ENCODE measurements around the gene SYCP2. TPM values are rescaled to one million over a fixed set of nuclear protein-coding genes. Genes with fewer than 3 reads are reported as not detected.

Gene SYCP2
- polyA plus RNA-seq, 1 donor (not counting 4 experiments of a cell fraction or from before 2014, with no cell fraction given): 0.12 TPM

- no peaks in the 10 kb centered on the region for H3K9me1 ChIP-seq (ENCODE audit: control insufficient read depth, extremely low read depth, insufficient read depth, low read length)
- TF ChIP-seq EZH2 (IDR thresholded peaks at IDR 0.05; ENCODE audit: low read length) (no peak), CTCF (optimal IDR thresholded peaks at IDR 0.05 in 1 of 3, IDR thresholded peaks at IDR 0.05 in 1 of 3, conservative IDR thresholded peaks at IDR 0.05 in 1 of 3; ENCODE audit: extremely low read depth in 1 of 3, insufficient read depth in 2 of 3, low read length in 3 of 3) (no peak)
- peaks cover 9% of the 10 kb centered on the region for H3K27me3 ChIP-seq (ENCODE audit: control insufficient read depth, extremely low read depth, insufficient read depth, low read length)
- no peaks in the 10 kb centered on the region for H3K9me3 ChIP-seq (ENCODE audit: control insufficient read depth, low read depth, low read length)
- no peaks in the 10 kb centered on the region for H3K79me2 ChIP-seq (ENCODE audit: control insufficient read depth, insufficient read depth, low read length)
- no peaks in the 10 kb centered on the region for H3K36me3 ChIP-seq (ENCODE audit: control insufficient read depth in 2 of 2, extremely low read depth in 1 of 2, insufficient read depth in 2 of 2, low read length in 2 of 2)
- peak overlapping the region; percentile 9 for H3K9ac ChIP-seq (ENCODE audit: control insufficient read depth, extremely low read depth, insufficient read depth, low read length)
- dilution Hi-C loops (cut with MboI; ENCODE audit: extremely low pct_ligation_motif_present, low sequenced_read_pairs): no loop called here
- peak; percentile 48 for FAIRE-seq
- H3K4me2 ChIP-seq (ENCODE audit: control insufficient read depth, extremely low read depth, insufficient read depth, low read depth, low read length): peak overlapping the region; percentile 51
- no peak overlapping the region for H3K27ac ChIP-seq (ENCODE audit: control insufficient read depth, insufficient read depth, low read length)
- no peaks in the 10 kb centered on the region for H4K20me1 ChIP-seq (ENCODE audit: control insufficient read depth, extremely low read depth, insufficient read depth, low read length)
- H3K4me3 ChIP-seq (ENCODE audit: control insufficient read depth in 2 of 3, extremely low read depth in 1 of 3, insufficient read depth in 2 of 3, low read depth in 1 of 3, low read length in 3 of 3): no peak overlapping the region
- H3K4me1 ChIP-seq (ENCODE audit: control insufficient read depth, extremely low read depth, insufficient read depth, low read length): peaks cover 7% of the 10 kb centered on the region
- H2AFZ ChIP-seq (ENCODE audit: control insufficient read depth, low read length): peak overlapping the region; percentile 30
- DNase-seq (ENCODE audit: low read depth, low spot score): no peak
Measured at GRCh38 chr20:59820204-59821041, 113.0 kb downstream of the SYCP2 start.

- Histone ChIP-seq H3K4me1 (ENCODE audit: control insufficient read depth, extremely low read depth, insufficient read depth, low read length) (peaks cover 7% of the 10 kb centered on the region), H3K27ac (ENCODE audit: control insufficient read depth, insufficient read depth, low read length) (no peak overlapping the region), H3K36me3 (ENCODE audit: control insufficient read depth in 2 of 2, extremely low read depth in 1 of 2, insufficient read depth in 2 of 2, low read length in 2 of 2) (no peaks in the 10 kb centered on the region), H3K4me2 (ENCODE audit: control insufficient read depth, extremely low read depth, insufficient read depth, low read depth, low read length) (no peak overlapping the region), H2AFZ (ENCODE audit: control insufficient read depth, low read length) (no peak overlapping the region), H3K4me3 (ENCODE audit: control insufficient read depth in 2 of 3, extremely low read depth in 1 of 3, insufficient read depth in 2 of 3, low read depth in 1 of 3, low read length in 3 of 3) (no peak overlapping the region), H3K79me2 (ENCODE audit: control insufficient read depth, insufficient read depth, low read length) (no peaks in the 10 kb centered on the region), H4K20me1 (ENCODE audit: control insufficient read depth, extremely low read depth, insufficient read depth, low read length) (no peaks in the 10 kb centered on the region), H3K9ac (ENCODE audit: control insufficient read depth, extremely low read depth, insufficient read depth, low read length) (no peak overlapping the region), H3K9me3 (ENCODE audit: control insufficient read depth, low read depth, low read length) (no peaks in the 10 kb centered on the region), H3K9me1 (ENCODE audit: control insufficient read depth, extremely low read depth, insufficient read depth, low read length) (no peaks in the 10 kb centered on the region), H3K27me3 (ENCODE audit: control insufficient read depth, extremely low read depth, insufficient read depth, low read length) (peaks cover 9% of the 10 kb centered on the region)
- dilution Hi-C loops (cut with MboI; ENCODE audit: extremely low pct_ligation_motif_present, low sequenced_read_pairs): no loop called here
- TF ChIP-seq EZH2 (IDR thresholded peaks at IDR 0.05; ENCODE audit: low read length): no peak
- no peak for TF ChIP-seq CTCF (optimal IDR thresholded peaks at IDR 0.05 in 1 of 3, IDR thresholded peaks at IDR 0.05 in 1 of 3, conservative IDR thresholded peaks at IDR 0.05 in 1 of 3; ENCODE audit: extremely low read depth in 1 of 3, insufficient read depth in 2 of 3, low read length in 3 of 3)
- no peak for FAIRE-seq
- no peak for DNase-seq (ENCODE audit: low read depth, low spot score)
Measured at GRCh38 chr20:59819496-59820203, 113.8 kb downstream of the SYCP2 start.

Measured in keratinocyte (primary cell).